Adrenal gland (tissue), 5 donors: ENCODE data around the gene PRXL2C.

Experiments used
- CTCF ChIP-seq, 6 experiments: fragments of 450-650 bp in 4 of 6; fragments of 200-600 bp in 2 of 6; sonication (generic) in 1 of 6; IDR thresholded peaks; 1 replicate in 5 of 6; 2 replicates in 1 of 6; pipeline versions ENCODE4 v1.5.1 to v1.8.0; 2016 to 2021; ENCODE audit warnings: antibody characterized with exemption in 6 of 6, mild to moderate bottlenecking in 2 of 6, moderate library complexity in 1 of 6
- POLR2A ChIP-seq, 2 donors: fragments of 450-650 bp; IDR thresholded peaks; one replicate each; pipeline ENCODE4 v1.6.1; 2017; ENCODE audit warnings: antibody characterized with exemption in 2 of 2, mild to moderate bottlenecking in 2 of 2, moderate library complexity in 1 of 2
- donor health status: DM: no; HTN: no; CAD: no.

- TF ChIP-seq CTCF (IDR thresholded peaks at IDR 0.05) (no peak), POLR2A (IDR thresholded peaks at IDR 0.05) (no peak)
Measured at GRCh38 chr9:96661711-96662110, 6.6 kb upstream of the PRXL2C start.
